Measurements from ENCODE around the gene ADAMTSL2.

DNA sequence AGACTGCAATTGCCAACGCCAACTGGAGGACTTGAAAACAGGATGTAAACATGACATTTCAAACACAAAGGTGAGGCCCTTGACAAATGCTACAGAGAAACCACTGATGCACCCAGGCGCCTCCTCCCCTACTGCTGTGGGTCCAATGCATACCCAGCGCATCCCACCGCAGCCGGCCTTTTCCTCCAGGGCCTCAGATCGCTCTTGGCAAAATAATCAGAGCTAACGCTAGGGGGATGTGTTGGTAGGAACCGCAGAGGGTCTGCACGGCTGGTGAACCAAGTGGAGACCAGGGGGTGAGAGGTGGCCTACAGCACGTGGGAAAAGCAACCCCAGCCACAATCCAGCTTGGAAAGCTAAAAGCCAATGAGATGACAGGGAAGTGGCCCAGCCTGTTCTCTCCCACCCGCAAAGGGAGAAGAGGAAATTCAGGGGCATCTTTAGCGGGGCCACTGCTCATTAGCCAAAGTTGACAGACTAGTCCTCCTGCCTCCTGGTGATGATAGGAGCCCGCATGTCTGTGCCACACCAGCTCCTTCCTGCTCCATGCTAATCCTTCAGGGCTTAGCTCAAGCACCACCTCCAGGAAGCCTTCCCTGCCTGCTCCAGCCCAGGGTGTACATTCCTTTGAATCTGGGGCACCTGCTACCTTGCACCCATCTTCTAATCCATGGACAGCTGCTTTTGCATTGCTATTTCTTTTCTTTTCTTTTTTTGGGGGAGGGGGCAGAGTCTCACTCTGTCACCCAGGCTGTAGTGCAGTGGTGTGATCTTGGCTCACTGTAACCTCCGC is 68.8 kb downstream of the ADAMTSL2 start:
- TF ChIP-seq POLR2AphosphoS5 (IDR thresholded peaks at IDR 0.05; ENCODE audit: low read depth, low read length) = no peak
- no peak for TF ChIP-seq POLR2A (IDR thresholded peaks at IDR 0.05; ENCODE audit: low read depth, low read length)
